Motor neuron (in vitro differentiated cells): ENCODE results near the gene RTN4RL1. TPM values are rescaled to one million over a fixed set of nuclear protein-coding genes. Genes with fewer than 3 reads are reported as not detected.
A peak's percentile ranks its signal among the peaks of the same experiment; 100 is the strongest.

Experiments used
- ATAC-seq, 8 experiments: fragments of 200-7000 bp; cut with Tn5 transposase; replicated peaks in 6 of 8; 2 replicates each; pipeline ENCODE4 v1.8.0; 2021; ENCODE audit warnings: mild to moderate bottlenecking in 8 of 8, moderate library complexity in 8 of 8
- H3K27ac ChIP-seq, 2 donors: fragments of 250-450 bp; sonication (Bioruptor Pico); 2 replicates each; pipeline ENCODE4 v1.9.0; 2021; ENCODE audit warnings: antibody characterized with exemption in 2 of 2, mild to moderate bottlenecking in 2 of 2, moderate library complexity in 1 of 2
- H3K4me1 ChIP-seq, 2 donors: fragments of 250-450 bp; sonication (Bioruptor Pico); replicated peaks in 1 of 2; 2 replicates each; pipeline ENCODE4 v1.6.1; 2021; ENCODE audit warnings: antibody characterized with exemption in 2 of 2, mild to moderate bottlenecking in 2 of 2, moderate library complexity in 1 of 2
- H3K4me3 ChIP-seq, 5 donors: fragments of 250-450 bp; sonication (Bioruptor Pico); 2 replicates each; pipeline ENCODE4 v1.9.0; 2021; ENCODE audit warnings: antibody characterized with exemption in 5 of 5, mild to moderate bottlenecking in 5 of 5, moderate library complexity in 4 of 5
- WGBS, 10 experiments: fragments of 450-650 bp; shearing (Covaris generic); methylation state at CpG; one replicate each; pipeline ENCODE4 v1.0.0; 2022; 5-methylcytosine and 5-hydroxymethylcytosine counted together
- in situ Hi-C, 9 experiments: fragments of 400-800 bp; cut with MboI; loops; one replicate each; pipeline ENCODE4 v1.15.0; 2021; ENCODE audit warnings: low sequenced_read_pairs in 9 of 9, low pct_unique_long_range_greater_than_20kb in 2 of 9; ENCODE audit not compliant: unreplicated experiment in 9 of 9
- total RNA-seq, 8 experiments: library from RNA; unstranded; fragments of 300-600 nt; gene quantifications; 2 replicates each; pipeline versions ENCODE4 v1.2.3 to v1.2.4, GENCODE V29; 2022

RTN4RL1 gene
- total RNA-seq, 8 experiments from 2014 or later: 0.41 to 3.6 (median 1.6) TPM

DNA sequence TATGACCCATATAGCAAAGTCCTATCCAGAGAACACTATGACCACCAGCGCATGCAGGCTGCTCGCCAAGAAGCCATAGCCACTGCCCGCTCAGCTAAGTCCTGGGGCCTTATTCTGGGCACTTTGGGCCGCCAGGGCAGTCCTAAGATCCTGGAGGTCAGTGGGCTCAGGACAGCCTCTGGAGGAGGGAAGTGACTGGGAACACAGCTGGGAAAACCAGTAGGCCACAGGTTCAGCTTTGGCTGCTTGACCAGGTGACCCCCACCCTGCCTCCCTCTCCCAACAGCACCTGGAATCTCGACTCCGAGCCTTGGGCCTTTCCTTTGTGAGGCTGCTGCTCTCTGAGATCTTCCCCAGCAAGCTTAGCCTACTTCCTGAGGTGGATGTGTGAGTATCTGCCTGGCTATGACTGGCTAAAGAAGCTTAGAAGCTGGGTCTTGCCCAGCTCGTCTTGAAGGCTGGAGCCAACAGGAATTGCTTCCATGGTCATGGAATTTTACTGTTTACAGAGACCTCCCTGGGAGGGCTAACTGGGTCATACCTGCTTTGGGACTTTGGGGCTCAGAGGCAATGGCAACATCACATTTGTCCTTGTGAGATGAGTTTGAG is 15.2 kb upstream of the RTN4RL1 start:
- Histone ChIP-seq H3K4me3 (no peak overlapping the region), H3K4me1 (peaks cover 11 to 23% of the 10 kb centered on the region in 2 donors), H3K27ac (no peak overlapping the region)
- in situ Hi-C loops: loop anchor here in 6 of 9 experiments (25.0 kb wide), 2 partner anchors 128 to 328 kb away; partner anchors contain the start of genes TLCD2 (in 4 of the 6) and WDR81 (in 4 of the 6)
- WGBS, 10 experiments: 87 to 97% (median 93%) methylated on average over 2 to 6 of the region's 7 CpGs; no CpG with 5 or more reads in 5 of the 10 experiments
- no peak for ATAC-seq

DNA sequence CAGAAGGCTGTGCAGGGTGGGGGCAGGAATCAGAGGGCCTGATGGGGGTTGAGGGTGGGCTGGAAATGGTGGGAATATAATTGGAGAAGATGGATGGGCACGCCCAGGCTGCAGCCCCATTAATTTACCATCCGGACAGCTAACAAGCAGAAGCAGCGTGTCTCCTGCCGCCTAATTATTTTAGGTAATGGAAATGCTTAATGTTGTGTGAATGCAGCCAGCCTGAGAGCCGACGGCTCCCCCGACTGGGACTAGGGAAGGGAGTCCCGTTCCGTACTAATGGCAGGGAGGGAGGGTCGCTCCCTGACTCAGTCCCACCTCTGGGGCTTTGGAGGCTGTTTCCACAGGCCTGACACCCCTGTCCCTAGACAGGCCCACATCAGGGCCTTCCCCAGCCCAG is 12.0 kb upstream of the RTN4RL1 start:
- WGBS, 10 experiments: 60 to 100% methylated on average over 1 to 2 of the region's 10 CpGs; no CpG with 5 or more reads in 8 of the 10 experiments

DNA sequence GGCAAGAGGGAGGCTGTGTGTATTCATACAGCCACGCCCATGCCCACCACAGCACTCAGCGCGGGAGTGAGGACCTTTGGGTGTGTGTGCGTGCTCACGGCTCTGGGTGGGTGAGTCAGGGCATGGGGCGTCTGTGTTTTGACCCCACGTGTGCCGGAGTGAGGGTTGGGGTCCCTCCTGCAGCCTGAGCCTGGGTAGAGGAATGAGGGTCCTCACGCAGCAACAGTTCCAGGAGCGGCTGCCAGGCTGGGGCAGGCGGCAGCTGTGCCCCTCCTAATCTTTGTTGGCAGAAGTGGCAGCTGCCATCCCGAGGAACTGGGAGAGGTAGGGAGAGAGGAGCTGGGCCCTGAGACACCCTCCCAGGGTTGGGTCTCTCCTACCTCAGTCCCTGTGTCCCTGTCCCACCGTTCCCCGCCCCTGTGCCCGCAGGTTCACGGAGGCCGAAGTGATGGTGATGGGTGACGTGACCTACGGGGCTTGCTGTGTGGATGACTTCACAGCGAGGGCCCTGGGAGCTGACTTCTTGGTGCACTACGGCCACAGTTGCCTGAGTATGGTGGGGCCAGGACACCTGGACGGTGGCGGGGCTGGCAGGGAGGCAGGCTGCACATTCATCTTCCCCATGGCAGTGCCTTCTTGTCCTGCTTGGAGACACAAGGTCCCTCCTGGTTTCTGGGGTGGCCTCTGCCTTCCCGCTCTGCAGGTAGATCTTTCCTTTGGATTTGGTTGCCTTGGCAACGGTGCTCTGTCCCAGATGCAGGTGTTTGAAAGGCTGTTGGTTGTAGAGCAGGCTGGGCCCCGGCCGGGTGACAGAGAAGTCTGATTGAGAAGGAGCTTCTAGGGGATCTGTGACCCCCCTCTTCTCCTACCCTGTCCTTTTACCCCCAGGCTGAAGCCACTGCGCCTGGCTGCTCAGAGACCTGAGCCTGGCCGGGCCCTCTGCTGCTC is 10.7 kb upstream of the RTN4RL1 start:
- H3K27ac ChIP-seq: no peak overlapping the region
- in situ Hi-C loops: loop anchor here in 6 of 9 experiments (10.0 to 25.0 kb wide), 3 partner anchors 124 to 324 kb away; partner anchors contain the start of genes TLCD2 (in 4 of the 6) and WDR81 (in 4 of the 6)
- ATAC-seq: no peak
- H3K4me3 ChIP-seq: no peak overlapping the region
- 69 to 100% (median 80%) methylated on average over 1 to 6 of the region's 29 CpGs; no CpG with 5 or more reads in 4 of the 10 experiments for WGBS, 10 experiments
- peaks cover 7 to 18% of the 10 kb centered on the region in 2 donors for H3K4me1 ChIP-seq

More for the DNA sequence above, 12.0 kb upstream of the RTN4RL1 start:
- Histone ChIP-seq H3K4me1 (peaks cover 8 to 16% of the 10 kb centered on the region in 2 donors), H3K27ac (no peak overlapping the region), H3K4me3 (no peak overlapping the region)
- ATAC-seq: no peak
- in situ Hi-C loops: loop anchor here in 6 of 9 experiments (10.0 to 25.0 kb wide), 3 partner anchors 125 to 325 kb away; partner anchors contain the start of genes TLCD2 (in 4 of the 6) and WDR81 (in 4 of the 6)

- no CpG with 5 or more reads among the region's 9 CpGs for WGBS, 10 experiments
- peaks cover 7 to 17% of the 10 kb centered on the region in 2 donors for H3K4me1 ChIP-seq
- H3K27ac ChIP-seq: no peak overlapping the region
- in situ Hi-C loops: loop anchor here in 6 of 9 experiments (10.0 to 25.0 kb wide), 3 partner anchors 123 to 323 kb away; partner anchors contain the start of genes TLCD2 (in 4 of the 6) and WDR81 (in 4 of the 6)
- no peak overlapping the region for H3K4me3 ChIP-seq
- peak in 1 of 8 experiments; percentile 6 for ATAC-seq
Observed at GRCh38 chr17:2034806-2035540, 9.8 kb upstream of the RTN4RL1 start.

- no peak overlapping the region for H3K4me3 ChIP-seq
- no peak for ATAC-seq
- peaks cover 9 to 17% of the 10 kb centered on the region in 2 donors for H3K4me1 ChIP-seq
- WGBS, 10 experiments: no CpG with 5 or more reads among the region's 7 CpGs
- no peak overlapping the region for H3K27ac ChIP-seq
- in situ Hi-C loops: loop anchor here in 6 of 9 experiments (10.0 to 25.0 kb wide), 3 partner anchors 122 to 322 kb away; partner anchors contain the start of genes TLCD2 (in 4 of the 6) and WDR81 (in 4 of the 6)
Observed at GRCh38 chr17:2034157-2034556, 9.0 kb upstream of the RTN4RL1 start.

GRCh38 chr17:2033153-2033552 is 8.0 kb upstream of the RTN4RL1 start:
- no peak for ATAC-seq
- no peak overlapping the region for H3K27ac ChIP-seq
- H3K4me1 ChIP-seq: peaks cover 16 to 27% of the 10 kb centered on the region in 2 donors
- H3K4me3 ChIP-seq: no peak overlapping the region
- WGBS, 10 experiments: 60 to 100% (median 85%) methylated on average over 1 to 7 of the region's 7 CpGs; no CpG with 5 or more reads in 2 of the 10 experiments
- in situ Hi-C loops: loop anchor here in 6 of 9 experiments (10.0 to 25.0 kb wide), 3 partner anchors 121 to 321 kb away; partner anchors contain the start of genes TLCD2 (in 4 of the 6) and WDR81 (in 4 of the 6)

GRCh38 chr17:2030779-2031163 is 5.6 kb upstream of the RTN4RL1 start:
- Histone ChIP-seq H3K4me1 (peaks cover 16 to 23% of the 10 kb centered on the region in 2 donors), H3K27ac (peak overlapping the region; percentile 65 to 71), H3K4me3 (peak overlapping the region; percentile 81 to 99 (median 87))
- WGBS, 10 experiments: 0 to 60% (median 13%) methylated on average over 1 to 7 of the region's 10 CpGs; no CpG with 5 or more reads in 2 of the 10 experiments
- in situ Hi-C loops: loop anchor here in 6 of 9 experiments (10.0 to 25.0 kb wide), 3 partner anchors 118 to 318 kb away; partner anchors contain the start of genes TLCD2 (in 4 of the 6) and WDR81 (in 4 of the 6)
- ATAC-seq: peak in 3 of 8 experiments; percentile 34 to 47 (median 42)

DNA sequence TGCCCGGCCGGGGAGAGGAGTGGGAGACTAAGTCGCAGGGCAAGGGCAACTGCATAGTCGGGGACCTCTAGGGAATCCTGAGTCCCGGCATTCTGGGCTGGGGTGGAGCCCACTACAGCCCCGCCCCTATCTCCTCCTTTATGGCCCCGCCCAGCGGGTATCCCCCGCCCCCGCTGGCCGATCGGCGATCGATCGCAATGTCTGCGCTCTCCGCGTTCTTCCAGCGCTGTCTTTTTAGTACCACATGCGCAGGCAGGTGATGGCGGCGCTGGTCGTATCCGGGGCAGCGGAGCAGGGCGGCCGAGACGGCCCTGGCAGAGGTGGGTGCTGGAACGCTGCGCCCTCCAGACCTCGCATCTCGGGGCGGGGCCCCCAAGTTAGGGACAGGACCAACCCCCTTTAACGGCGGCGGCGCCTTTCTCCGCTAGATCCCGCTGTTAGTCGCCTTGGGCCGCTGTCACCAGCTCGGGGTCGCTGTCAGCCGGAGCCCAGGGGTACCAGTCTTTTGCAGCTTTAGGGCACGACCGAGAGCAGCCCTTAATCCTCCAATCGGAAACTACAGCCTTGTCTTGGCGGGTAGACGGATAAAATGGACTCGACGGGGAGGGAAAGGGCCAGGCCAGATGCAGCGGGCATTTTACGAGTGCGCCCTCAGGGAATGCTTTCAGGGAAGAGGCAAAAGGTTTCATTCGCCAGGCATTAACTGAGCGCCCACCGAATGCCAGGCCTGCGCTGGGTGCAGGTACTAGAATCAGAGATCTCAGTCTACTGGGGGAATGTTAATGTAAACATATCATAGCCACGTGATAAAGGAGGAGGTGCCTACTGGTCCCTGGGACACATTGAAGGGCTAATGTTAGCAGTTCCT is 5.0 kb upstream of the RTN4RL1 start, which contains the start of gene DPH1:
Gene DPH1 (plus strand): TSS at position 243 of the 868 bp plus-strand sequence. CDS start 17 bp downstream, at position 260.
- peak within 1 kb of the TSS; percentile 71 to 74 for H3K27ac ChIP-seq

DNA sequence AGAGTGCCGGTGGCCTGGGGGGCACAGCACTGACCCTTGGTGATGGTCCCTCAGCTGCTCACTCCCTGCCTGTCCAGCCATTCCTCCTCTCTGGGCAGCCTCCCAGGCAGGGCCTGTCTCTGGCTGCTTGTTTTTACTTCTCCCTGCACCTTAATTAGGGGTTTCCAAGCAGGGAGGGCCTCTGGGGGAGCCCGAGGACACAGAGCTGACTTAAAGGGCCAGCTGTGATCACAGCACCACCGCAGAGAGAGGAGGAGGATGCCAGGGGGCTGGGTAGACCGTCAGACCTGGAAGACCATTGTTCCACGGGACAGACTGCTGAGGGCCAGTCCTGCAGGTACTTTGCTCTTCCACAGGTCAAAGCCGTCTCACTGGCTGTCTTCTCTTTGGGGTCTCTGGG is 3.6 kb upstream of the RTN4RL1 start:
- Histone ChIP-seq H3K27ac (no peak overlapping the region), H3K4me3 (no peak overlapping the region), H3K4me1 (peaks cover 13 to 21% of the 10 kb centered on the region in 2 donors)
- WGBS, 10 experiments: 0 to 100% (median 100%) methylated on average over 1 of the region's 6 CpGs; no CpG with 5 or more reads in 7 of the 10 experiments
- ATAC-seq: no peak
- in situ Hi-C loops: loop anchor here (5.0 to 25.0 kb wide), 5 partner anchors 114 to 316 kb away; partner anchors contain the start of genes TLCD2 (in 4 of the 9) and WDR81 (in 4 of the 9)

More for the DNA sequence above, 5.0 kb upstream of the RTN4RL1 start, which contains the start of gene DPH1:
- WGBS, 10 experiments: 0 to 7% (median 0%) methylated on average over 3 to 13 of the region's 59 CpGs; no CpG with 5 or more reads in 3 of the 10 experiments
- peaks cover 16 to 24% of the 10 kb centered on the region in 2 donors for H3K4me1 ChIP-seq
- in situ Hi-C loops: loop anchor here (5.0 to 25.0 kb wide), 5 partner anchors 115 to 318 kb away; partner anchors contain the start of genes TLCD2 (in 4 of the 9) and WDR81 (in 4 of the 9)
- H3K4me3 ChIP-seq: peak within 1 kb of the TSS; percentile 81 to 99 (median 87)
- peak; percentile 77 to 87 (median 86) for ATAC-seq

DNA sequence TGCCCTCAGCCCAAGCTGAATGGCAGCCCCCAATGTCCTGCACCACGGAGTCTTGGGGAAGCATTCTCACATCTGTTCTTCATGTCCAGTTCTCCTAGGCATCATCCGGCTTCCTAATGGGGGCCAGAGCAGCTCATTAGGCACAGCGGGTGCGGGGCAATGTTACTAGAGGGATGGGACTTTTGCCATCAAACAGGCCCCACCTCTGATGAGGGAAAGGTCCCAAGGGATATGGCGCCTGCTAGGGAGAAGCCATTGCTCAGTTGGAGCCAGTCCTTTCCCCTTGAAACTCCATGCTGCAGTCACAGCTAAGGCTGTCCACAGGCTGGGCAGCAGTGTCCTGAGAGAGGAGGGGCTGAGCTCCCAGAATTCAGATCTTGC is 3.1 kb upstream of the RTN4RL1 start:
- 79 to 83% methylated on average over 1 to 3 of the region's 5 CpGs; no CpG with 5 or more reads in 8 of the 10 experiments for WGBS, 10 experiments
- H3K4me1 ChIP-seq: peaks cover 16 to 23% of the 10 kb centered on the region in 2 donors
- H3K4me3 ChIP-seq: no peak overlapping the region
- in situ Hi-C loops: loop anchor here (5.0 to 25.0 kb wide), 5 partner anchors 113 to 316 kb away; partner anchors contain the start of genes TLCD2 (in 4 of the 9) and WDR81 (in 4 of the 9)
- ATAC-seq: no peak
- no peak overlapping the region for H3K27ac ChIP-seq
